Stimulated activated CD8-positive, alpha-beta memory T cell treated with anti-CD3 and anti-CD28 coated beads, Interleukin-15, amount 100 ng/mL, for 1 hour (primary cell): ENCODE measurements around the gene NSD1.
"Not testable (repeated sequence)": the region's sequence is repeated elsewhere in the genome, so short reads cannot be mapped to it uniquely, and the experiment has no call there.

Experiments
- DNase-seq: peaks from one replicate; pipeline ENCODE4 v3.0.0-alpha.2; 2020; ENCODE audit warnings: low read depth

Gene NSD1

DNA sequence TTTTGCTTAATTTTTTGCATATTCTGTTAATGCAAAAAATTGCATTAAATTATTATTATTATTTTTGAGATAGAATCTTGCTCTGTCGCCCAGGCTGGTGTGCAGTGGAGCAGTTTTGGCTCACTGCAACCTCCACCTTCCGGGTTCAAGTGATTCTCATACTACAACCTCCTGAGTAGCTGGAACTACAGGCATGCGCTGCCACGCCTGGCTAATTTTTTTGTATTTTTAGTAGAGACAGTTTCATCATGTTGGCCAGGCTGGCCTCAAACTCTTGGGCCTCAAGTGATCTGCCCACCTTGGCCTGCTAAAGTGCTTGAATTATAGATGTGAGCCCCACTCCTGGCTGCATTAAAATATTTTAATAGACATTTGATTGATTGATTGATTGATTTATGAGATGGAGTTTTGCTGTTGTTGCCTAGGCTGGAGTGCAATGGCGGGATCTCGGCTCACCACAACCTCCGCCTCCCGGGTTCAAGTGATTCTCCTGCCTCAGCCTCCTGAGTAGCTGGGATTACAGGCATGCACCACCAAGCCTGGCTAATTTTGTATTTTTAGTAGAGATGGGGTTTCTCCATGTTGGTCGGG lies 44.4 kb downstream of the NSD1 start:
- DNase-seq = not testable (repeated sequence)

- no peak for DNase-seq
Measured at GRCh38 chr5:177178733-177179304, 45.2 kb downstream of the NSD1 start.

DNA sequence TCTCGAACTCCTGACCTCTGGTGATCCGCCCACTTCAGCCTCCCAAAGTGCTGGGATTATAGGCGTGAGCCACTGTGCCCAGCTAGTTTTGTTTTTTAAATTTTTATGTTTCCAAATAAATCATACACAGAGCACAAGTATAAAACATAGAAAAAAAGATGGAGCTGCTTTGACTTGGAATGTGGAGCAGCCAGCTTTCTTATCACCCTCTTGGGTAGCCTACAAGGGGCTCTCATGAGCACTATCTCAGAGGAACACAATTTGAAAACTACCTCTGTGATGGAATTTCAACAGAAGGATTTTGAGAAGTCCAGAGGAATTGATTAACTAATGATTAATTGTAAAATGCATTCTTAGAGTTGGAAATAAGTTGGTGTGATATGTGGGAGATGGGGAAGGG lies 45.9 kb downstream of the NSD1 start:
- DNase-seq = no peak

- no peak for DNase-seq
Measured at GRCh38 chr5:177183142-177183541, 49.6 kb downstream of the NSD1 start.

- no peak for DNase-seq
Measured at GRCh38 chr5:177183766-177184360, 50.3 kb downstream of the NSD1 start.

DNA sequence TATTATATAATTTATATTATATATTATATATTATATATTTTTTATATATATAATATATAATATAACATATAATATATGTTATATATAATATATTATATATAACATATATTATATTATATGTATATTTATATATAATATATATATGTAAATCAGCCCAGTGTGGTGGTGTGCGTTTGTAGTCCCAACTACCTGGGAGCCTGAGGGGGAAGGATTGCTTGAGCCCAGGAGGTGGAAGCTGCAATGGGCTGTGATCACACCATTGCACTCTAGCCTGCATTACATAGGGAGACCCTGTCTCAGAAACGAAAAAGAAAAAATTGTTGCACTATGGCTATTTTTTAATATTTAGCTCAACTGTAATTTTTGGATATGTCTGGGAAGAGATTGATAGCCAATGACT lies 52.4 kb downstream of the NSD1 start:
- no peak for DNase-seq

GRCh38 chr5:177186645-177187044 lies 53.1 kb downstream of the NSD1 start:
- DNase-seq = no peak

GRCh38 chr5:177188775-177189174 lies 55.2 kb downstream of the NSD1 start:
- DNase-seq = no peak

GRCh38 chr5:177189416-177189815 lies 55.8 kb downstream of the NSD1 start:
- no peak for DNase-seq

- no peak for DNase-seq
Measured at GRCh38 chr5:177189965-177190364, 56.4 kb downstream of the NSD1 start.

- DNase-seq = no peak
Measured at GRCh38 chr5:177194268-177194667, 60.7 kb downstream of the NSD1 start.

- DNase-seq = no peak
Measured at GRCh38 chr5:177195307-177195952, 61.9 kb downstream of the NSD1 start.

DNA sequence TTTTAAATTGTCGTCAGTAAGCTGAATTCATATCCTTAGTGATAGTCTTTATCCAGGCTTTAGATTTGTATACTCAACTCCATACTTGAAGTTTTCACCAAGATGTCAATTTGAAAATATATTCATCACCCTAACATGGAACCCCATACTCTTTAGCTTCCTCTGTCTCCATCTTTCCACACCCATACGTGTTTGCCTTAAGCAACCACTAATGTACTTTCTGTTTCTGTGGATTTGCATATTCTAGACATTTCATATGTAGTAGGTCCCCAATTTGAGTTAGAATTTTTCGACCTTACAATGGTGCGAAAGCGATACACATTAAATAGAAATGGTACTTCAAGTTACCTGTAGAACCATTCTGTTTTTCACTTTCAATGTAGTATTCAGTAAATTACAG lies 65.2 kb downstream of the NSD1 start:
- DNase-seq = no peak

DNA sequence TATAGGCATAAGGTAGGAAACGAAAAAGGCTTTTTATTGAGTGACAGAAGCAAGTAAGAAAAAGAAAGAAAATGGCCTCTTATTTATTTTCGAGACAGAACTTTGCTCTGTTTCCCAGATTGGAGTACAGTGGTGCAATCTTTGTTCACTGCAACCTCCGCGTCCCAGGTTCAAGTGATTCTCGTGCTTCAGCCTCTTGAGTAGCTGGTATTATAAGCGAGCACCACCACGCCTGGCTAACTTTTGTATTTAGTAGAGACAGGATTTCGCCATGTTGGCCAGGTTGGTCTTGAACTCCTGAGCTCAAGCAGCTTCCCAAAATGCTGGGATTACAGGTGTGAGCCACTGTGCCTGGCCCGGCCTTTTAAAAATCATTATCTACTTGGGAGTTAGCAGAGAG lies 70.7 kb downstream of the NSD1 start:
- no peak for DNase-seq

DNA sequence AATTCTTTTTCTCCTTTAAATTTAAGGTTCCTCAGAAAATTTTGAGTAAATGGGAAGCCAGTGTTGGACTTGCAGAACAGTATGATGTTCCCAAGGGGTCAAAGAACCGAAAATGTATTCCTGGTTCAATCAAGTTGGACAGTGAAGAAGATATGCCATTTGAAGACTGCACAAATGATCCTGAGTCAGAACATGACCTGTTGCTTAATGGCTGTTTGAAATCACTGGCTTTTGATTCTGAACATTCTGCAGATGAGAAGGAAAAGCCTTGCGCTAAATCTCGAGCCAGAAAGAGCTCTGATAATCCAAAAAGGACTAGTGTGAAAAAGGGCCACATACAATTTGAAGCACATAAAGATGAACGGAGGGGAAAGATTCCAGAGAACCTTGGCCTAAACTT lies 76.0 kb downstream of the NSD1 start:
- DNase-seq = no peak

GRCh38 chr5:177212242-177212641 lies 78.7 kb downstream of the NSD1 start:
- no peak for DNase-seq

DNA sequence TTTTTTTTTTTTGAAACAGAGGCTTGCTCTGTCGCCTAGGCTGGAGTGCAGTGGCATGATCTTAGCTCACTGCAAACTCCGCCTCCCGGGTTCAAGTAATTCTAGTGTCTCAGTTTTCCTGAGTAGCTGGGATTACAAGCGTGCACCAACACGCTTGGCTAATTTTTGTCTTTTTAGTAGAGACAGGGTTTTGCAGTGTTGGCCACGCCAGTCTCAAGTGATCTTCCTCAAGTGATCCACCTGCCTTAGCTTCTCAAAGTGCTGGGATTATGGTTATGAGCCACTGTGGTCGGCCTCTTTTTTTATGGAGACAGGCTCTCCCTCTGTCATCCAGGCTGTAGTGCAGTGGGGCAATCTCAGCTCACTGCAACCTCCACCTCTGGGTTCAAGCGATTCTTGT lies 87.0 kb downstream of the NSD1 start:
- no peak for DNase-seq

- no peak for DNase-seq
Measured at GRCh38 chr5:177222269-177222668, 88.7 kb downstream of the NSD1 start.

DNA sequence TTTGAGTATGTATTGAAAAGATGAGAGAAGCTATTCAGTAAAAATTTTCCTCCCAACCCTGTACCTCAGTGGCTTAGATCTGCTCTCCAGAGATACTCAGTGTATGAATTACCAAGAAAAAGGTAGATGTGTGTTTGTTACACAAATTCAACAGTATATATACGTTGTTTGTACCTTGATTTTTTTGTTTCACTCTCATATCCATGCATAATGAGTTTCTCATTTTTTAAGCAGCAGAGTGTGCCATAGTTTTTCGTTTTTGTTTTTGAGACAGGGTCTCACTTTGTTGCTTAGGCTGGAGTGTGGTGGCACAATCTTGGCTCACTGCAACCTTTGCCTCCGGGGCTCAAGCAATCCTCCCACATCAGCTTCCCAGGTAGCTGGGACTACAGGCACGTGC lies 92.2 kb downstream of the NSD1 start:
- no peak for DNase-seq

GRCh38 chr5:177226860-177227259 lies 93.3 kb downstream of the NSD1 start:
- DNase-seq = no peak

DNA sequence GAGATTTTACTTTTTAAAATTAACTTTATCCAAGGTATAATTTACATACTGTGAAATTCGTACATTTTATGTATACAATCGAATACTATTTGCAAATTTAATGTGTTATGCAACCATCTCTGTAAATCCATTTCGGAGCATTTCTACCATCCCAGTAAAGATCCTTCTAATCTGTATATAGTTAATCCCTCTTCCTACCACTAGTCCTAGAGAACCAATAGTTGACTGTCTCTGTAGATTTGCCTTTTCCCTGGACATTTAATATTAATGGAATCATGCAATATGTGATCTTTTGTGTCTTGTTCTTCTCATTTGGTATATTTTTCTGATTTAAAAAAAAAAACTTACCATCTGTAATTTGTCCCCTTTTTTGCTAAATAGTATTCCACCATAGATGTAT lies 95.2 kb downstream of the NSD1 start:
- no peak for DNase-seq

- DNase-seq = no peak
Measured at GRCh38 chr5:177230660-177231059, 97.1 kb downstream of the NSD1 start.

GRCh38 chr5:177231479-177232250 lies 98.1 kb downstream of the NSD1 start:
- no peak for DNase-seq
